Hematopoietic multipotent progenitor cell treated with erythropoietin and hydrocortisone succinate and interleukin-3 and kit ligand, for 17 days (in vitro differentiated cells): ENCODE measurements around the gene OSBPL5.
"Not testable (repeated sequence)": the region's sequence is repeated elsewhere in the genome, so short reads cannot be mapped to it uniquely, and the experiment has no call there.

ENCODE experiments used
- DNase-seq: peaks from one replicate; pipeline ENCODE4 v3.0.0-alpha.2; 2015; ENCODE audit warnings: low spot score

OSBPL5 gene

DNA sequence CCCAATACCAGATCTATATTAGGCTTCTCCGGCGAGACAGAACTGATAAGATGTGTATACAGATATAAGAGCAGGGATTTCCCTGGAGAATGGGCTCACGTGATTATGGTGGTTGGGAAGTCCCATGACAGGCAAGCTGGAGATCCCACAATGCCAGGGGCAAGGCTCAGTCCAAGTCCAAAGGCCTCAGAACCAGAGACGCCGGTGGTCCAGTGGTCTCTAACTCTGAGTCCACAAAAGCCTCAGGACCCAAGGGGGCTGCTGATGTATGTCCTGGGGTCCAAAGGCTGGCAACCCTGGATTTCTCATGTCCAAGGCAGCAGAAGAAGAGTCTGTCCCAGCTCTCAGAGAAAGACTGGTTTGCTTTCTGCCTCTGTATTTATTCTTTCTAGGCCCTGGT lies 15.8 kb upstream of the OSBPL5 start:
- DNase-seq: no peak

DNA sequence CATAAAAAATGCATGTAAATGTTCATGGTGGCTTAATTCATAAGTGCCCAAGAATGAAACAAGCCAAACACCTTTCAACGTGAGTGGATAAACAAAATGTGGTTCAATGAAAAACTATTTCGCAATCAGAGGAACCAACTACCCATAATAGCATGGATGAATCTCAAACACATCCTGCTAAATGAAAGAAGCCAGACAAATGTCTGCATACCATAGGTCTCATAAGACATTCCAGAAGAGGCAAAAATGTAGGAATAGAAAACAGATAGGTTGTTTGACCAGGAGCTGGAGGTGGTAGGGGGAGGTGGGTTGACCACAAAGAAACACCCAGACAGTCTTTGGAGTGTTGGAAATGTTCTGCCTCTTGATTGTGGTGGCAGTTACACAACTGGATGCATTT lies 13.2 kb upstream of the OSBPL5 start:
- no peak for DNase-seq

DNA sequence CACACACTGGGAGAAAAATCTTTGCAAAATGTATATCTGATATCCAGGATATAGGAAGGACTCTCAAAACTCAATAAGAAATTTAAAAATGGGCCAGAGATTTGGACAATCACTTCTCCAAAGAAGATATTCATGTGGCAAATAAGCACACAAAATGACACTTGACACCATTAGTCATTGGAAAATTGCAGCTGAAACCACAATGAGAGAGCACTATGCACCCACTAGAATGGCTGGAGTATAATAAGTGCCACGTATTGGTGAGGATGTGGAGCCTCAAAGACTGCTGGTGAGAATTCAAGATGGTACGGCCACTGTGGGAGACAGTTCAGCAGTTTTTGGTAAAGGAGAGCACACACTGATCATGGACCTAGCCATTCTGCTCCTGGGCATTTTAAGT lies 12.8 kb upstream of the OSBPL5 start:
- no peak for DNase-seq

DNA sequence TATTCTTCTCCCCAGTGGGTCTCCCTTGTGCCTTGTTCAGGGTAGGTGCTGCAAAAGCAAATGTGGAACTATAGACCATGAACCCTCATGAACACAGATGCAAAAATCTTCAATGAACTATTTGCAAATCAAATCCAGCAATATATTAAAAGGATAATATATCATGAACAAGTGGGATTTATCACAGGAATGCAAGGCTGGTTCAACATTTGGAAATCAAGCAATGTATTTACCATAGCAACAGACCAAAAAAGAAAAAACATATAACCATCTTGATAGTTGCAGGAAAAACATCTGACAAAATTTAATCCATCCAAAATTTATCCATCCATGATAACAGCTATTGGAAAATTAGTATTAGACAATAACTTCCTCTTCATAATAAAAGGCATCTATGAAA lies 11.4 kb upstream of the OSBPL5 start:
- no peak for DNase-seq

DNA sequence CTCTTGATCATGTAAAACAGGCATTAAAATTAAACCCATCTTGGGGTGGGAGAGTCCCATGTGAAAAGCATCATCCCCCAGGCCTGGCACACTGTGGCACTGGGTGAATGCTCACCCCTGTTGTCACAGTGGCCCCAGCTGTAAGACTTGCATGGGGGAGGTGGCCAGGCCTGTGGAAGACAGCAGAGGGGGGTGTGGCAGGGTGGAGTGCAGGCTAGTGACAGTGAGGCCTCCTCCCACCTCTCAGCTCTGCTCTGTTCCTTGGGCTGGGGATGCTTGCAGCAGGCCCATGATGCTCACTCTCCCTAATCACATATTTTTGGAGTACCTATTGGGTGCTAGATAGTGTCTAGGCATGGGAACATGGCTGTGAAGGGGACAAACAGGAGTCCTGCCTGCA lies 10.1 kb upstream of the OSBPL5 start:
- no peak for DNase-seq

DNA sequence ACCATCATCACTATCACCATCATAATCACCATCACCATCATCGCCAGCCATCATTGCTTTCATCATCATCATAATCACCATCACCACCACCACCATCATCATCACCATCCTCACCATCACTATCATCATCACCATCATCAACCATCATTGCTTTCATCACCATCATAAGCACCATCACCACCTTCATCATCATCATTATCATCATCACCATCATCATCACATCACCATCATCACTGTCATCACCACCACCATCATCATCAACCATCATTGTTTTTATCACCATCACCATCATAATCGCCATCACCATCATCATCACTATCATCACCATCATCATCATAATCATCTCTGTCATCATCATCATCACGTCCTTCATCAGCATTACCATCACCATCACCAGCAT lies 9.3 kb upstream of the OSBPL5 start:
- no peak for DNase-seq

DNA sequence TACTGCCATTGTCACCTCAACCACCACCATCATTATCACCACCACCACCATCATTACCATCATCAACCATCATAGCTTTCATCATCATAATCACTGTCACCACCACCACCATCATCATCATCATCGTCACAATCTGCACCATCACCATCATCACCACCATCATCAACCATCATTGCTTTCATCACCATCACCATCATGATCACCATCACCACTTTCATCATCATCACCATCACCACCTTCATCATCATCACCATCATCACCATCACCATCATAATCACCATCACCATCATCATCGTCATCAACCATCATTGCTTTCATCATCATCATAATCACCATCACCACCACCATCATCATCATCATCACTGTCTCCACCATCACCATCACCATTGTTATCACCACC lies 8.7 kb upstream of the OSBPL5 start:
- no peak for DNase-seq

DNA sequence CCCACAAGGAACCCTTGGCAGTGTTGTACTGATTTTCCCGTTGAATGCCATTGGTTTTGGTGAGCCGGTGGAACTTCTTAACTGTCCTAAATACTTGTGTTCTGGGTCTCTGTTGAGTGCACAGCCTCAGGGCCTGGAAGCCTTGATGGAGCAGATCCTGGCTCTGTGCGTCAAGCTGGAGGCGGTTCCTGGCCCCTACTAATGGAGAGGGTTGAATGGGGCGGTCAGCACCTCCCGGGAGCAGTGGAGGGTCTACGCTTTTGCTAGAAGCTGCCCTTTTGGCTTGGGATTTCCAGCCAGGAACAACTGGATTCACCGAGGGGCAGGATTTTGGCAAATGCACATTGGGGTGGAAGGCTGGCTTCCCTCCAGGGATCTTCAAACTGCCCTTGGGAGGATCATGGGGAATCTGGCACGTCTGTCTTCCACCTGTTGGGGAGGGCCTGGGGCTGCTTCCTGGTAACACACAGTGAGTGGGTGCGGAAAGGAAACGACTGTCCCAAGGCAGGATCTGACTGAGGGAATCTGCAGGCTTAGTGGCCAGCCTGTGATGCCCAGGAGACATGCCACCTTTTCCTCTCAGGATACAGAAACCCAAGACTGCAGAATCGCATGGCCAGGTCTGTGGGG lies 6.9 kb upstream of the OSBPL5 start:
- no peak for DNase-seq

DNA sequence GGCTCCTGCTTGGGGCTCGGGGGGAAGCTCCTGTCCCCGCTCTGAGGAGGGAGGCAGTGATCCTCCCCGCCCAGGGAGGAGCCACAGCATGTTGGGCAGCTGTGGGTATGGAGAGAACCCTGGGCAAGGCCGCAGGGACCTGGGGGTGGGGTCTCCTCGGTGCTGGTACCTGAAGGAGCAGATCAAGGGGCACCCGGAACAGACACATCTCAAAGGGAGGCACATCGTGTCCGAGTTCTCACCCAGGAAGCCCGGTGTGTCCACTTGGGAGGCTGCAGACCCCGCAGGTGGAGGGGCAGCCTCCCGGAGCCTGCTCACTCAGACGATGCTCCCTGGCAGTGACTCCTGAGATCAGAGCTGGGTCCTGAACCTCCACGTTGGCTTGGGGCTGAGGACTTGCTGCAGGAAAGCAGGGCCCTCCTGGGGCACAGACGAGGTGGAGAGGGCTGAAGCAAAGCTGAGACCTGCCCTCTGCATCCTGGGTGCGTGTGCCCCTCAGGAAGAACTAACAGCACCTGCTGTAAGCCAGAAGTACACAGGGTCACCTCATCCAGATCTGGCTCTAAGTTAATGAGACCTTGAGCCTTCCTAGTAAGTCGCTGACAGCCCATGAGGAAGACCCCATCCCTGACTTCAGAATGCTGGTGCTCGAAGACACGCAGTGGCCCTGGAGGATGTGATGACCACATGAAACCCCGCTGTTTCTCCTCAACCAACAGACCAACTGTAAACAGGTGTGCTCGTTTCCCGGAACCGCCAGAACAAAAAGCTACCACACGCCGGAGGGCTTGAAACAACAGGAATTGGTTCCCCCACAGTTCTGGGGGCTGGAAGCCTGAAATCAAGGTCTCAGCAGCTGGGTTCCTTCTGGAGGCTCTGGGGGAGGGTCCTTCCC lies 5.9 kb upstream of the OSBPL5 start:
- DNase-seq: no peak

DNA sequence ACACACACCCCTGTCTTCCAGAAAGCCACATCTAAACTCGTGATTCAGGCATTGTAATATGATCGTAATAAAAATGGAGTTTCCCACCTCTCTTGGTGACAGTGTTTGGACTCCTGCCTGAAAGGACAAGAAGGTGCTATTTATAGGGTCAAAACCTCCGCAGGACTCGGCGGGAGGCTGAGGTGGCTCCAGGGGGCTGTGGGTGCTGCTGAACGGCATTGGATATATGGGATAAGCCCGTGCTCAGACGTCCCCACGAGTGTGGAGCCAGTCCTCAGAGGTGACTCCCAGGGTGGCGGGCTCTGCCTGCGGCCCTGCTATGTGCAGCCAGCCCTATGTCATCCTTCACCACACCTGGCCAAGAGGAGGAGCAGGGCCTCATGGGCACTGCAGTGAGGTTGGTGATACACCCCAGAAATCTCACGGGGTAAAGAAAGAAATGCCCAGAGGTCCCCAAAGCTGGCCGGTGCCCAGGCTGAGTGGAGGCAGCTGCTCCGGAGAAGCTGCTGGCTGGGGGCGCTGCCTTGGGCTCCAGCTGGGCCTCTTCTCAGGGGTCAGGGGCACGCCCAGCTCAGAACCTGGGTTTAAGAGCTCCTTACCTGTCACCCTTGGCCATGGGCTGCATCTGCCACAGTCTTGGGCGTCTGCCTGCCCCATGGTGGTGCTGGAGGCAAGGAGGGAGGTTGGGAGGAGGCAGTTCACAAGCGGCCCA lies 5.1 kb upstream of the OSBPL5 start:
- DNase-seq: no peak

DNA sequence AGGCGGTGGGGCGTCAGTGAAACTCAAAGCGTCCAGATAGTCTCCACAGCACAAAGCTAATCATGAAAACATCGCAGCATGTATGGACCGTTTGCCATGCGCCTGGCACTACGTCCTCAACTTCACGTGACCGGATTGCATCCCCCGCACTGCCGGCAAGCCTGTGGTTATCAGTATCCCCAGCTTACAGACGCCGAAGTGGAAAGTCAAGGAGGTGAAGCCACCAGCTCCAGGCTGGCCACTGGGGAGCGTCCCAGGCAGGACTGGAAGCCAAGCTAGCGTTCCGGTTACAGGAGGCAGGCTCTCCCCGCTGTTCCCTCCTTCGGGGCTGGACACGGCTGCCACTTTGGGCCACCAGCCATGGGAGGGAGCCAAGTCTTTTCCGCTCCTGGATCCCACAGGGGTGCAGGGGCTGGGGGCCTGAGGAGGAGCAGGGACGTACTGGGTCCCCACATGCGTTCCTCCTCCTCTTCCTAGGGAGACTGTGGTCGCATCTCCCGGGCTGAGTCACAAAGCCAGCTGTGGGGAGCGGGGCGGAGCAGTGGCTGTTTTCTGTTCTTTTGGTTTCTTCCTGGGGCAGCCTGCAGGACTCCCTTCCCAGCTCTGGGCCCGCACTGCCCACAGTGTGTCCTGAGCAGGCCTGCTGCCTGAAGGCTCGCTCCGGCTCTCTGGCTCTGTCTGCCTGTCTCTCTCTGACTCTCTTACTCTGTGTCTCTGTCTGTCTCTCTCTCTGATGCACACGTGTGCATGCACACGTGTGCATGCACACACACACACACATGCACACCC lies 4.3 kb upstream of the OSBPL5 start:
- DNase-seq: no peak

DNA sequence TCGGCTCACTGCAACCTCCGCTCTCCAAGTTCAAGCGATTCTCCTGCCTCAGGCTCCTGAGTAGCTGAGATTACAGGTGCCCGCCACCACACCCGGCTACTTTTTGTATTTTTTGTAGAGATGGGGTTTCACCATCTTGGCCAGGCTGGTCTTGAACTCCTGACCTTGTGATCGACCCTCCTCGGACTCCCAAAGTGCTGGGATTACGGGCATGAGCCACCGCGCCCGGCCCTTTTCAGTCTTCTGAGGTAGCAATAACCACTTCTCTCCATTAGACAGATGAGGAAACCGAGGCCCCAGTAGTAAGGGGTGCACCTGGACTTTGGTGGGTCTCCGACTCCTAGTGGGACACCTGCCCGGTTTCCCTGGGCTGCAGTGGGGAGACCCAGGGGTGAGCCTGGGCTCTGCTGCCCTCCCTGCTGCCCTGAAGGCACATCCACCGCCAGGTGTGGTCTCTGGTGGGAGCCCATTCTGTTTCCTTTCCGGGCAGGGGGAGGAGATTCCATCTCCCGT lies 3.7 kb upstream of the OSBPL5 start:
- not testable (repeated sequence) for DNase-seq

DNA sequence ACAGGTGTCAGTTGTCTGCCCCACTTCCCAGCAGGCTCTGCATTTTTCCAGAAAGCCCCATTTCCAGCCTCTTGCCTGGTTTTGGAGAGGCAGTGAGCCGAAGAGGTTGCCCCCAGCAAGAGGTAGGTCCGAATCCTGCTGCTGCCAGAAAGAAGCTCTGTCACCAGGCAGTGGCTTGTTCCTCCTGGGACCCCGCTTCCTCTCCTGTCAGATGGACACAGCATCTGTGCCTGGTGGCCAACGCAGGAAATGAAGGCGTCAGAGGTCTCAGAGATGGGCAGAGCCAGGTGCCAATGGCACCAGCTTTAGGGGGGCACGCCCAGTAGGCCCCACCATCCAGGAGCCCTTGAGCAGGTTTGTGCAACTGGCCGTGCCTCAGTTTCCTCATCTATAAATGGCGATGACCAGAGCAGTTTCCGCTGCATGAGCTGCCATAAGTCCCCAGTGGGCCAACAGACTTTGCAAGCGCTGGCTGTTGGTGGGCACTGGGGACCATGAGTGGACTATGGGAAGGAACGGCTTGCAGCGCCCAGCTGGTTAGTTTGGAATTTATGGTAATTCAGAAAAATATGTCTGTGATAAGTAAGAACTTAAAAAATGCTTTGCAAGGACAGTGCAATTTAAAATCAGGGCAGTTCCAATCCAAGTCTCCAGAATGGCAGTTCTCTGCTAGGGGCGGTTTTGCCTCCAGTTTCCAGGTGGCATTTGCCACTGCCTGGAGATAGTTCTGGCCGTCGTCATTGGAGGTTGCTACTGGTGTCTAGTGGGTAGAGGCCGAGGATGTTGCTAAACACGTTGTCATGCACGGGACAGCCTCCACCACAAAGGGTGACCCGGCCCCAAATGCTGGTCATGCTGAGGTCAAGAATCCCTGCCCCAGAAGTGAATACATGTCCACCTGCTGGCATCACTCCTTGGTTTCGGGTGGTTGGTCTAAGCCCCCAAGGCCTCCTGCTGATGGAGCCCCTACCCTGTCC lies 2.3 kb upstream of the OSBPL5 start:
- DNase-seq: no peak

DNA sequence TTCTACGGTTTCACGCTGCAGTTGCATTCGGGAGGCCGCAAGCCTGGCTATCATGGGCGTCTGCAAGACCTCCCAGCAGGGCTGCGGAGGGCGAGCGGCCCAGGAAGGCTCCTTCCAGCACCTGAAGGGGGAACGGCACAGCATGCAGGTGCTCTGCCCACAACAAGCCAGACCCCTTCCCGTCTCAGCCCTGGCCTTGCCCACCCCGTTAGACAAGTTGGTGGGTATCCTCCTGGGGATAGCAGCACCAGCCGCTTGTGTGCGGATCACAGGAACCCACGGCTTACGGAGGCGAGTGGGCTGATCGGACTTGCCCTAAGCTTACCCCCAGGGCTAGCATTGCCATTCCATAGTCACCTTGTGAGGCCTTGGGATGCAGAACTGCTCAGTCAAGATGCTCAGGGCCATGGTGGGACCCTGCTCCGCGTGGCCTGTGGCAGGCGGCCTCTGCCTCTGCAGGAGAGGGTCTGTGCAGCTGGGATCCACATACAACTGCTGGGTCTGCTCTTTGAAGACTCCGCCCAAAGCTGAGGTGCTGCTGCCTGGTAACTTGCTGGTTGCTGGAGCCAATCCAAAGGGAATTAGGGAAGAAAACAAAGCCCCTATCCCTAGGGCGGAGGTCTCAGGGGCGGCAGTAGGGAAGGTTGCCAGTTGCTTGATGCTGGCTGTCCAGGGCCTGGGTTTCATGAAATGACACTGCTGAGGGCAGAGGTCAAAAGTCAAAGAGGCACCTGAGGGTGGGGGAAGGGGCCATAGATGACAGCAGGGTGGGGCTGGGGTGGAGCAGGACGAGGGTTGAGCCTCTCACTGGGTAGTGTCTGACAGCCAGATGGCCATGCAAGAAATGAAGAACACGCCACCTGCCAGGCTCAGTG lies 1.4 kb upstream of the OSBPL5 start:
- no peak for DNase-seq

DNA sequence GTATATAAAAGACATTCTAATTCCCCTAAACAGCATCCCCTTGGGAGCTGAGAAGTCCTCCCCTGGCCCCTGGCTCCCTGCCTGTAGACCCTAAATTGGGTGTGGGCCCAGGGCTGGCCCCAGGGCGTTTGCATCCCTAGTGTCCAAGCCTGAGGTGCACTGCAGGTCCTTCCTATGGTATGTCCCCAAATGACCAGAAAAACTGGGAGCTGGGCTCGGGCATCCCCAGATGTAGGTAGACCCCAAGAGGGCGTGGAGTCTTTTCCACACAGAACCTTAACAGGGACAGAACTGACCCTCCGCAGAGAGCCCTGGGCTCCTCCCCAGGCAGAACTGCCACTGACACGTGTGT lies 782 bp upstream of the OSBPL5 start:
- DNase-seq: no peak

DNA sequence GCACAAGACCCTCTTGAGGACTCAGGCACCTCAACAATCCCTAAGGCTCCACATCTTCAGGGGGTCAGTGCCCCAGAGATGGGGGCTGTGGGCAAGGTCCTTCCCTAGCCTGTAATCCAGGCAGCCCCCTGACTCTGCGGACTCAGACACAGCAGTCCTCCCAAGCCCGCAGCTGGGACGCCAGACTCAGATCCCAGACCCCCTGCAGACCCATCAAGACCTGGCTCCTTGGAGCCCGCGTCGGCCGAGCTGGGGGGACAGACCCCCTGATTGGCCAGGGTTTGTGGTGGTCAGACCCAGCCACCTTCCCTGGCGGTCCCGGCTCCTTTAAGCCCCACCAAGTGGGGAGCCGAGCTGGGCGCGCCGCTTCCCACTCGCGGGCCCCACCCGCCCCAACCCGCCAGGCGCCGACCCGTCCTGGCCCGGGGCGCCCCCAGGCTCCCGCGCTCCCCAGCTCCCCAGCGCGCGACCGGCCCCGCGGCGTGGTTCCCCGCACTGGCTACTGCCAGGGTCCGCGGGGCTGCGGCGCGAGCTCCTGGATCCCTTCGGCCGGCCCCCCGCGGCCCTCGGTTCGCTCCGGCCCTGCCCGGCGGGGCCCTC lies 458 bp downstream of the OSBPL5 start:
- no peak for DNase-seq

DNA sequence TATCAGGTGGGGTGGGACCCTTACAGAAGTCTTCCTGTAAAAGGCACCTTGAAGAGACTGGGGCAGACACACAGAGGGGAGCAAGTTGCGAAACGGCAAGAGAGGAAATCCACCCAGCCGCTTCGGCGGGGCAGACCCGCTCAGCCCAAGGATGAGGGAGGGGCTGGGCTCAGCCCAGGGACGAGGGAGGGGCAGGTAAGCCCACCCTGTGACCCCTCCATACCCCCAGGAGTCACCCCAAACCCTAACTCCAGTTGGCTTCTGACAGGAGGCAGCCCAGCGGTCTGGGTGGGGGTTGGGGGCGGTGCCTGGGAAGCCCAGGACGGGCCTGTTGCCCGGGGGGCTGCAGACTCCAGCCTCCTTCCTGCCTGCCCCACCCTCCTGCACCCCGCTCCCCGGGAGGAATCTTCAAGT lies 965 bp downstream of the OSBPL5 start:
- no peak for DNase-seq

DNA sequence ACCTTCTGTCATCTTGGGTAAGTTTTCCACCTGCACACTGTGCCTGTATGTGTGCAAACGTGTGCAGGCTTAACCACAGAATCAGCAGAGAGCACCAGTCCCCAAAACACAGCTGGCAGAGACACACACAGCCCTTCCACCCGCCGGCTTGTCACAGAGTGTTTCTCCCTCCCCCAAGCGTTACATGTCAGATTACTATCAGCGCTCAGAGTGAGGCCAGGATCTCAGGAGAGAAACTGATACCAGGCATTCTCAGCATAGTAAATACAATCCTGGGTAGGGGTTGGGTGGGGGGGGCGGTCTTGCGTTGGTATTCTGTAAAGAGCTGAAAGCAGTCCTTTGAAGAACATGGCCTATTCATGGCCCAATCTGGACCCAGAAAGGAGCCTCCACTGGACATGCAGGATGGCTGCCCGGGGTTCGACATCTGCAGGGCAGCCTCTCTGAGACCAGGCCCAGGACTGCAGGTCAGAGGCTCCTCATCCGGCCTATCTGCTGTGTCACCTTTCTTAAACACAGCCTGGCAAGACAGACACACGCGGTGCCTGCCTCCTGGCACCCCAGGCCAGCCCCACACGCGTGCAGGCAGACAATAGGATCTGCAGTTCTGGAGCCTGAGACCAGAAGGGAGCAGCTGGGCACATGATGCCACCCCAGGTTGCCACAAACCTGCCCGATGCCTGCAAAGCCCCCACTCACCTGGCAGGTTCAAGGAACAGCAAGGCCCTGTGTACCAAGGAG lies 1.7 kb downstream of the OSBPL5 start:
- no peak for DNase-seq
